Measurements from ENCODE around the gene CLDN18.

CLDN18 gene

DNA sequence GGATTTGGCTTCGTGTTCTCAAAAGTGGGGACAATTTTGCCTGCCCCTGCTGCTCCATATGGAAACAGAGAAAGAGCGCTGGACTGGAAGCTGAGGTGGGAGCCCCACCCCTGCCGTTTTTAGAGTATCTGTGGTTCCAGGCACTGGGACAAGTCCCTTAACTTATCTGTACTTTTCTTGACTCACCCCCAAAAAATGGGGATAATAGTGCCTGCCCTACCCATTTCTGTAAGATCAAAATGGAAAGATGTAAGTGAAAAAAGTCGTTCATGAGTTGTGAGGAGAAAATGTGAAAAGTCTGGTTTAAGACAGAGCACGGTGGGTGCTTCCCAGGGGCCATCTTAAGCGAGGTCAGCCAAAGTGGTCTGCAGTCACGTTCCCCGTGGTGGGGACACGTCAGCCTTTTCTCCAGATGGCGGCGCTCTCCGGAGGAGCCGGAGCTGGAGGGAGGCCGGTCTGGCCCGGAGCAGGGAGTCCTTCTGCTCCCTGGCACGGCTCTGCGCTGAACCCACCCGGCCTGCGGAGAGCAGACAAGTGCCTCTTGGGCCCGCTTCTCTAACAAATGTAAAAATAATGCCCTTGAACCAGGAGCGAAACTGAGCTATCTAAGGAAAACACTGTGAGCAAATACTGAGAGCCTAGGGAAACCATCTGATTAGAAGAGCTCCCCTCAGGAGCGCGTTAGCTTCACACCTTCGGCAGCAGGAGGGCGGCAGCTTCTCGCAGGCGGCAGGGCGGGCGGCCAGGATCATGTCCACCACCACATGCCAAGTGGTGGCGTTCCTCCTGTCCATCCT is at the start of gene CLDN18:
Gene CLDN18 (plus strand): TSS at position 690 of the 797 bp plus-strand sequence. CDS start 61 bp downstream, at position 751.
- Histone ChIP-seq H3K4me1 (ENCODE audit: insufficient read depth, low read length, severe bottlenecking) (no peaks in the 10 kb centered on the region), H3K79me2 (ENCODE audit: insufficient read depth, low read length) (no peaks in the 10 kb centered on the region), H2AFZ (ENCODE audit: low read length) (no peak within 1 kb of the TSS), H3K36me3 (ENCODE audit: insufficient read depth, low read length) (no peaks in the 10 kb centered on the region), H3K4me3 (ENCODE audit: low read depth, low read length, poor library complexity, severe bottlenecking) (no peak within 1 kb of the TSS), H3K27ac (ENCODE audit: low read depth, low read length, poor library complexity, severe bottlenecking) (no peak within 1 kb of the TSS), H3K9ac (ENCODE audit: low read length) (no peak within 1 kb of the TSS), H3K27me3 (ENCODE audit: insufficient read depth, low read length) (no peaks in the 10 kb centered on the region), H4K20me1 (ENCODE audit: insufficient read depth, low read length) (no peaks in the 10 kb centered on the region), H3K9me2 (ENCODE audit: low read depth, low read length) (no peaks in the 10 kb centered on the region), H3F3A (ENCODE audit: insufficient read depth, low read length) (no peaks in the 10 kb centered on the region), H3K4me2 (ENCODE audit: low read length) (no peak within 1 kb of the TSS), H3K9me3 (ENCODE audit: low read length) (no peaks in the 10 kb centered on the region)
- TF ChIP-seq EZH2 (IDR thresholded peaks at IDR 0.05; ENCODE audit: borderline replicate concordance, low read length): no peak
- TF ChIP-seq, protein P1, sequence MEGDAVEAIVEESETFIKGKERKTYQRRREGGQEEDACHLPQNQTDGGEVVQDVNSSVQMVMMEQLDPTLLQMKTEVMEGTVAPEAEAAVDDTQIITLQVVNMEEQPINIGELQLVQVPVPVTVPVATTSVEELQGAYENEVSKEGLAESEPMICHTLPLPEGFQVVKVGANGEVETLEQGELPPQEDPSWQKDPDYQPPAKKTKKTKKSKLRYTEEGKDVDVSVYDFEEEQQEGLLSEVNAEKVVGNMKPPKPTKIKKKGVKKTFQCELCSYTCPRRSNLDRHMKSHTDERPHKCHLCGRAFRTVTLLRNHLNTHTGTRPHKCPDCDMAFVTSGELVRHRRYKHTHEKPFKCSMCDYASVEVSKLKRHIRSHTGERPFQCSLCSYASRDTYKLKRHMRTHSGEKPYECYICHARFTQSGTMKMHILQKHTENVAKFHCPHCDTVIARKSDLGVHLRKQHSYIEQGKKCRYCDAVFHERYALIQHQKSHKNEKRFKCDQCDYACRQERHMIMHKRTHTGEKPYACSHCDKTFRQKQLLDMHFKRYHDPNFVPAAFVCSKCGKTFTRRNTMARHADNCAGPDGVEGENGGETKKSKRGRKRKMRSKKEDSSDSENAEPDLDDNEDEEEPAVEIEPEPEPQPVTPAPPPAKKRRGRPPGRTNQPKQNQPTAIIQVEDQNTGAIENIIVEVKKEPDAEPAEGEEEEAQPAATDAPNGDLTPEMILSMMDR (IDR thresholded peaks at IDR 0.05; ENCODE audit: low read length): no peak

DNA sequence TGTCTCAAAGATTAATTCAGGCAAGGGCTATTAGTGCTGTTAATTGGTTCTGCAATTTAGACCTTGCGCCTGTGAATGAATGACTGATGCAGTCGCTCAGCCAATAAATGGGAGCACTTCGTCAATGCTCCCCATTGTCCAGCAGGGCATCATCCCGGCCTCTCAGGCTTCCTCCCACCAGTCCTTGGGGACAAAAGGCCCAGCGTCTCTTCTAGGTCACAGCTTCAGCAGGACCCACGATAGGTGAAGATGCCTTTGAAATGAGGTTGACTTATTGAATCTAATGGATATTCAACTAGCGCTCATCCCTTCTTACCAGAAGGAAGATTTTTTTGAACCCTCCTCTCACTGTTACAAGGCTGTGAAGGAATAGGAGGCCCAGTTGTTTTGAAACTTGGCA is 47.7 kb upstream of the CLDN18 start:
- TF ChIP-seq, protein P1 (IDR thresholded peaks at IDR 0.05; ENCODE audit: low read length): no peak
- no peak for TF ChIP-seq EZH2 (IDR thresholded peaks at IDR 0.05; ENCODE audit: borderline replicate concordance, low read length)
- Histone ChIP-seq H3K27me3 (ENCODE audit: insufficient read depth, low read length) (no peaks in the 10 kb centered on the region), H3K4me2 (ENCODE audit: low read length) (no peak overlapping the region), H3K4me1 (ENCODE audit: insufficient read depth, low read length, severe bottlenecking) (no peaks in the 10 kb centered on the region), H3K9me2 (ENCODE audit: low read depth, low read length) (no peaks in the 10 kb centered on the region), H3K9me3 (ENCODE audit: low read length) (no peaks in the 10 kb centered on the region), H3K36me3 (ENCODE audit: insufficient read depth, low read length) (no peaks in the 10 kb centered on the region), H3F3A (ENCODE audit: insufficient read depth, low read length) (no peaks in the 10 kb centered on the region), H3K27ac (ENCODE audit: low read depth, low read length, poor library complexity, severe bottlenecking) (no peak overlapping the region), H4K20me1 (ENCODE audit: insufficient read depth, low read length) (no peaks in the 10 kb centered on the region), H3K4me3 (ENCODE audit: low read depth, low read length, poor library complexity, severe bottlenecking) (no peak overlapping the region), H2AFZ (ENCODE audit: low read length) (no peak overlapping the region), H3K9ac (ENCODE audit: low read length) (no peak overlapping the region), H3K79me2 (ENCODE audit: insufficient read depth, low read length) (no peaks in the 10 kb centered on the region)

DNA sequence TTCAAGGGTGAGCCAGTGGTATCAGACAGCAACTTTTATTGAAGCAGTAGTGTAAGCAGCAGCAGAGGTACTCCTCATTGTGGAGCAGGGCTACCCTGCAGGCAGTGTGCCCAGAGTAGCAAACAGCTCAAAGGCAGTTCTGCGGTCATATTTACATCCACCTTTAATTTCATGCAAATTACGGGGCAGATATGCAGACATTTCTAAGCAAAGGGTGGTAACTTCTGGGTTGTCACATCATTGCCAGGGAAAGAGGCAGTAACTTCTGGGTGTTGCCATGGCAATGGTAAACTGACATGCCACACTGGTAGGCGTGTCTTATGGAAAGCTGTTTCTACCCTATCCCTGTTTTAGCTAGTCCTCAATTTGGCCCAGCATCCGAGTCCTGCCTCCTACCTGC is 46.5 kb upstream of the CLDN18 start:
- H3K9ac ChIP-seq (ENCODE audit: low read length): no peak overlapping the region
- H3K79me2 ChIP-seq (ENCODE audit: insufficient read depth, low read length): no peaks in the 10 kb centered on the region
- H3K27me3 ChIP-seq (ENCODE audit: insufficient read depth, low read length): no peaks in the 10 kb centered on the region
- H4K20me1 ChIP-seq (ENCODE audit: insufficient read depth, low read length): no peaks in the 10 kb centered on the region
- no peaks in the 10 kb centered on the region for H3F3A ChIP-seq (ENCODE audit: insufficient read depth, low read length)
- TF ChIP-seq, protein P1 (IDR thresholded peaks at IDR 0.05; ENCODE audit: low read length): no peak
- no peak for TF ChIP-seq EZH2 (IDR thresholded peaks at IDR 0.05; ENCODE audit: borderline replicate concordance, low read length)
- H3K27ac ChIP-seq (ENCODE audit: low read depth, low read length, poor library complexity, severe bottlenecking): no peak overlapping the region
- no peaks in the 10 kb centered on the region for H3K9me2 ChIP-seq (ENCODE audit: low read depth, low read length)
- H3K4me2 ChIP-seq (ENCODE audit: low read length): no peak overlapping the region
- H3K4me3 ChIP-seq (ENCODE audit: low read depth, low read length, poor library complexity, severe bottlenecking): no peak overlapping the region
- no peaks in the 10 kb centered on the region for H3K4me1 ChIP-seq (ENCODE audit: insufficient read depth, low read length, severe bottlenecking)
- no peaks in the 10 kb centered on the region for H3K9me3 ChIP-seq (ENCODE audit: low read length)
- no peak overlapping the region for H2AFZ ChIP-seq (ENCODE audit: low read length)
- no peaks in the 10 kb centered on the region for H3K36me3 ChIP-seq (ENCODE audit: insufficient read depth, low read length)
